T-helper 2 cell treated with Interferon-gamma antibody and Interleukin-4, amounts not matched to agents 100 ng/mL and 5 ng/mL, for 36 hours (primary cell): ENCODE measurements around the gene TRIM66. TPM values are rescaled to one million over a fixed set of nuclear protein-coding genes. Genes with fewer than 3 reads are reported as not detected.
"Not testable (repeated sequence)": the region's sequence is repeated elsewhere in the genome, so short reads cannot be mapped to it uniquely, and the experiment has no call there.

Experiments used
- intact Hi-C: fragments of 100-400 bp; cut with micrococcal nuclease; formaldehyde crosslinking; loops from one replicate; pipeline ENCODE4 v1.15.1; 2023
- total RNA-seq: library from RNA; stranded (reverse); gene quantifications from 2 replicates; pipeline ENCODE4 v1.2.3, GENCODE V29; 2022

The TRIM66 gene
- total RNA-seq, 1 donor from 2014 or later: 14.1 TPM

DNA sequence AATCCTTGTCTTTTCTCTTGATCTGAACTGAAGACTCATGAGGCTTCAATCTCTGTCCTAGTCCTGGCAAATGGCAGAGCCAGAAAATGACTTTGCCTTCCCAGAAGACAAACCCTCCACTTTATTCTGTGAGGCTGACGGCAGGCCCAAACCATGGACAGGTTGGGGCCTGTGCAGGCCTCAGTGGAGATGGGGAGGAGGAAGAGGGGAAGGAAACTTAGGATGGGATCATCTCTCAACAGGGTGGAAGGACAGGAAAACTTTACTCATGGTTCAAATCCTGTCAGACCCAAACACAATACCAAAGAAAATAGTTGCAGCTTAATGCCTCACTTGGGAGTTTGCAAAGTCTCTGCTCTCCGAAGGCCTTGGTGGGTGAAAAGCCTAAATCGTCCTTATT is 10.0 kb upstream of the TRIM66 start:
- intact Hi-C loops: no loop called here

DNA sequence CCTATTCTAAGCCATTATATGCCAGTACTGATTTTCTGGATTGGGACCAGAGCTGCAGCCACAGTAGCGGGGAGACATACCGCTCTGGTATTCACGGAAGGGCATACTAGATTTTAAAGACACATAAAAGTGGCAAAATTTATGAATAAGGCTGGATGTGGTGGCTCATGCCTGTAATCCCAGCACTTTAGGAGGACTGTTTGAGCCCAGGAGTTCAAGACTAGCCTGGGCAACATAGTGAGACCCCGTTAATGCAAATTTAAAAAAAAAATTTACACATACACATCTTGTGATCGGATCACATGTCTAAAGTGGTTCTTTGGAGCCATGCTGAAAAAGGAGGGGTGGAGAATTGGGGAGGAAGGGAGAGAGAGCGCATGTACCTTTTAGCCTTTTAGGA is 9.1 kb upstream of the TRIM66 start:
- intact Hi-C loops: no loop called here

DNA sequence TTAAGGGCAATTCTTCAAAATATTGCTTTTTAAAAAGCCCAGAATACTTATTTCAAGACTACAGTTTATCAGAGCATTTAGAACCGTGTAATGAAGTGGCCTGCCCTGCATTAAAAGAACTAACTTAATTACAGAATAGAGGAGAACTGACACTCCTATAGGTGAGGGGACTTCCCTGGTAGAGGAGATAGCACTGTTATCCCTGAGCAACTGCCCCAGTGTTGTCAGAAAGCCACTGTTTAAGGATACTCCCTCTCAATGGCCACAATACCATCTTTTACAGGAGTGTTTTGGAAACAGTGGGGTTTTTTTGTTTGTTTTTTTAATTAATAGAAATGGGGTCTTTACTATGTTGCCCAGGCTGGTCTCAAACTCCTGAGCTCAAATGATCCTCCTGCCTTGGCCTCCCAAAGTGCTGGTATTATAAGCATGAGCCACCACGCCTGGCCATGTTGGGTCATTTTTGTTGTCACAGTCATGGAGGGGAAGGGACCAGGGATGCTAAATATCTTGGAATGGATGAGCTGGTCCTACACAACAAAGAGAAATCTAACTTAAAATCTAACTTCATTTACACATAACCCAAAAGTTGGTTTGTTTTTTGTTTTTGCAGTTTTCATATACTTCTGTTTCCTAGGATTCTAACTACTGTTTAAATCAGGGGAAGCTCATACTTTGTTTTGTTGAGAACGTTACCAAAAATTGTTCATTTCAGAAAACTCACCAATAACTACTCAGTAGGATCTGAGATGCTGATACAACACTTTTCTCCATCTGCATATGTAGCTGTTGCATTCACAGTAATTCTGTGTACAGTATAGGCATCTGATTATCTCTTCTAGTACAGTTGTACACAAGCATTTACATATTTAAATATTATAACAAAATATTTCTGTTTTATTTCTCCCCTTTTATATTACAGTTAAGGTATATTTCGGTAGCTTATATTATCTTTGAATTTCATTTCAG is 8.2 kb upstream of the TRIM66 start:
- intact Hi-C loops: loop anchor here (1.0 kb wide), 1 partner anchor 8 kb away; the partner anchor contains the start of genes RPL27A and TRIM66

DNA sequence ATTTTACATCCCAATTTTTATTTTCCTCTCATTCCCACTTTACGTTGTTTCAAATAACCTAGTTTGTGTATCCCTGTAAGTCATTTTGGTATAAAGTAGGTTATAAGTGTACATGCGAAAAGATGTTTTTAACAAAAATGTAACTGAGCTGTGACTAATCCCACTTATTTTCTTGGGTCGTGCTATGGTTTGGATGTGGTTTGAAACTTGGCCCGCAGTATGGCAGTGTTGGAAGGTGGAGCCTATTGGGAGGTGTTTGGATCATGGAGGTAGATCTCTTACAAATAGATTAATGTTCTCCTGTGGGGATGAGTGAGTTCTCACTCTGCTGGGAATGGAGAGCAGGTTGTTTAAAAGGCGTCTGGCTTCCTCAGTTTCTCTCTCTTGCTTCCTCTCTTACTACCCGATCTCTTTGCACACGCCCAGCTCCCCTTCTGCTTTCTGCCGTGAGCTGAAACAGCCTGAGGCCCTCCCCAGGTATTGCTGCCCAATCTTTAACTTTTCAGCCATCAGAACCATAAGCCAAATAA is 7.3 kb upstream of the TRIM66 start:
- intact Hi-C loops: loop anchor here (1.0 to 10.0 kb wide), 7 partner anchors 7 to 1175 kb away; partner anchors contain the start of genes NRIP3, PPFIBP2, RPL27A and TRIM66

DNA sequence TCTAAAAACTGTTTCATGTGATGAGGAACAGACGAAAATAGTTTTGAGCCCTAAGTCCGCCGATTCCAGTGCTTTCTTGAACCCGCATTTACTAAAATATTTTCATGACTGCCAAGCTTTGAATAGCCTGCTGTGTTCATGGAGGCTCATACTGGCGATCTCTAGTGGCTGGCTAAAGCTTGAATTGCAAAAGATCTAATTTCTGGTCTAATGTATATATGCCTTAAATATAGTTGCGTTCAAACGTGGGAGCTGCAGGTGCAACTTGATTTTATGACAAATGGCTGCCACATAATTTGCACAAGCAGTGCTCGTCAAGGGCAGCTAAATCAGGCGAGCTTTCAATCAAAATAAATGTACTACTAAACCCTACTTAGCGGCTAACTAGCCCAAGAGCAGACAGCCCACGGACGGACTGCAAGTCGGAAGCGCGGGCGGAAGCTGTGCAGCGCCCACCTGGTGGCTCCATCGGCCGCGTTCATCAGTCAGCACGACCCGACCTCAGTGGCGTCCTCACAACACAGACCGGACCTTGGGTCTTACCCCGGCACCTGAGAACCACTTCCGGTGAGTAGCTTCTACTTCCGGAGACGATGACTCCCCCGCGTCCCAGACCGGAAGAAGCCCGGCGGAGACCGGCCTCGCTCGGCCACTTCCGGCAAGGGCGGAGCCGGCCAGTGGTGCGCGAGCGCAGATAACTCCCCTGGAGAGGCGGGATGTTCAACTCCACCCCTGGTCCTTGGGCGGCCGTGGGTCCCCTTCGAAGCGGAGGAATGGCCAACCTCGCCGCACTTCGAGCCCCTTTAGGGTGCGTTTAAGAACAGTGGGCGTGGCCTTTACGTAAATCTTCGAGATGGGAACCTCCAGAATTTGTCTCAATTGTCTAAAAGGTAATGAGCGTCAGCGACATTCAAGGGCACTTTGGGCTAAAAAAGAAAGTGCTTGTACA is 6.2 kb upstream of the TRIM66 start:
- intact Hi-C loops: loop anchor here (2.0 to 10.0 kb wide), 6 partner anchors 78 to 1174 kb away; partner anchors contain the start of genes NRIP3, PPFIBP2, WEE1 and ZNF143

DNA sequence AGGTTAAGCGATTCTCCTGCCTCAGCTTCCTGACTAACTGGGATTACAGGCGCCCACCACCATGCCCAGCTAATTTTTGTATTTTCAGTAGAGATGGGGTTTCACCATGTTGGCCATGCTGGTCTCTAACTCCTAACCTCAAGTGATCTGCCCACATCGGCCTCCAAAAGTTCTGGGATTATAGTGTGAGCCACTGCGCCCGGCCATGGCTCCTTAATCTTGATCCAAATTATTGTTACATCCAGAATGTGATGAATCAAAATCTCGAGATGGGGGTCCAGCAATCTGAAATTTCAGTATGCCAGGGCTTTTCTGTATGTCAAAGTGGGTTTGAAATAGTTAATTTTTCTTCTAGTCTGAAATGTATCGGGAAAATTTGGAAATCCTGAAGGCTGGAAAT is 3.9 kb upstream of the TRIM66 start:
- intact Hi-C loops: loop anchor here (5.0 to 10.0 kb wide), 3 partner anchors 316 to 1172 kb away; partner anchors contain the start of genes NRIP3, PPFIBP2 and WEE1

DNA sequence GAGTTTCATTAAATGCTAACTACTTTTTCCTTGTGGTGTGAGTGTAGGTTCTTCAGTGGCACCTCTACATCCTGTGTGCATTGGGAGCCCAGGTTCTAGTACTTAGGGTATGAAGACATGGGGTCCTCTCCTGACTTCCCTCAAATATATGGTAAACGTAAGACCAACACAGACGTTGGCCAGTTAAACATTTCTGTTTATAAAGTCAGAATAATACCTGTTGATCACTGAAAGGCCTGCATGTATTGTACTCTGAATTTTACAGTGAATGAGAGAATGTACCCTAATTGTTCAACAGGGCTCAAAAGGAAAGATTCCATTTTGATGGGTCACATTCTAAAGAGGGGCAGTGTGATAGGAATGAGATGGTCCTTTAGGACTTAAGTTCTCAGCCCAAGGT is 3.4 kb upstream of the TRIM66 start:
- intact Hi-C loops: loop anchor here (5.0 to 10.0 kb wide), 3 partner anchors 316 to 1171 kb away; partner anchors contain the start of genes NRIP3, PPFIBP2 and WEE1

DNA sequence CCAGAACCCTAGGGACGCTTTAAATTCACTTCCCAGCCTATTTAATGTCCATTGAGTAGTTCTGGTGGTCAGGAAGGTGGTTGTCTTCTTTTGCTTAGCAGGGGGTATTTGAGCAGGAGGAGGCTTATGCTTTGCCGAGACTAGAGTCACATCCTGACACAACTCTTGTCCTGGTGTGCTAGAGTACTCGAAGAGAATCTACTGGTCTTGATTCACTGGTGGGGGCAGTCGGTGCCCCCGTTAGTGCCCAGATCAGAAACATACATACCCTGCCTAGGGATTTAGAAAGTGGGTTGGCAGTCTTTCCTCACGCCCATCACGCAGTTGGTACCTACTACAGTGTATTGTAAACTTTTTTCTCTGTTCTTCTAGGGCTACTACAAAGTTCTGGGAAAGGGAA is 2.8 kb upstream of the TRIM66 start:
- intact Hi-C loops: loop anchor here (5.0 to 10.0 kb wide), 3 partner anchors 317 to 1171 kb away; partner anchors contain the start of genes NRIP3, PPFIBP2 and WEE1

DNA sequence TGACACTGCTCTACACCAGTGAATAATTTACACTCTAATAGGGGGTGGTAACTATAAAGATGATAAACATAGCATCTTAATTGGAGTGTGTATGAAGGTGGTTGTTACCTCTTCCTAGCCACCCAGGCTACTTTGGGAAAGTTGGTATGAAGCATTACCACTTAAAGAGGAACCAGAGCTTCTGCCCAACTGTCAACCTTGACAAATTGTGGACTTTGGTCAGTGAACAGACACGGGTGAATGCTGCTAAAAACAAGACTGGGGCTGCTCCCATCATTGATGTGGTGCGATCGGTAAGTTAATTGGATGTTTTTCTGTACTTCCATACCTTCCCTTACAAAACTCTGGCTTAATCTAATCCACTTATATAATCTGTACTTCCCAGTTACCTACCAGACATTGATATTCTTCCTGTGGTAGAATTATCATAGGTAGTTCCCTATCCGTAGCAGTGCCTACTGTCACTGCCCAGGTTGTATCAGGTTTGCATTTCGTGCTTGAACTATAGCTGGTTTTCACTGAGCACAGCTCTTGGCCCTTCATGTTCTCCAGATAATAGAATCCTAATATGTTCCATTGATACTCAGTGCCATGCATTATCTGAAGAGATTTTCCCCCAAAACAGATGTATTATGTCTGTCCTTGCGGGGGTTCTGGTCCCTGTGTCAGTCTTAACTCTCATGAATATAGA is 2.3 kb upstream of the TRIM66 start:
- intact Hi-C loops: loop anchor here (5.0 to 10.0 kb wide), 4 partner anchors 82 to 1170 kb away; partner anchors contain the start of genes NRIP3, PPFIBP2 and WEE1

DNA sequence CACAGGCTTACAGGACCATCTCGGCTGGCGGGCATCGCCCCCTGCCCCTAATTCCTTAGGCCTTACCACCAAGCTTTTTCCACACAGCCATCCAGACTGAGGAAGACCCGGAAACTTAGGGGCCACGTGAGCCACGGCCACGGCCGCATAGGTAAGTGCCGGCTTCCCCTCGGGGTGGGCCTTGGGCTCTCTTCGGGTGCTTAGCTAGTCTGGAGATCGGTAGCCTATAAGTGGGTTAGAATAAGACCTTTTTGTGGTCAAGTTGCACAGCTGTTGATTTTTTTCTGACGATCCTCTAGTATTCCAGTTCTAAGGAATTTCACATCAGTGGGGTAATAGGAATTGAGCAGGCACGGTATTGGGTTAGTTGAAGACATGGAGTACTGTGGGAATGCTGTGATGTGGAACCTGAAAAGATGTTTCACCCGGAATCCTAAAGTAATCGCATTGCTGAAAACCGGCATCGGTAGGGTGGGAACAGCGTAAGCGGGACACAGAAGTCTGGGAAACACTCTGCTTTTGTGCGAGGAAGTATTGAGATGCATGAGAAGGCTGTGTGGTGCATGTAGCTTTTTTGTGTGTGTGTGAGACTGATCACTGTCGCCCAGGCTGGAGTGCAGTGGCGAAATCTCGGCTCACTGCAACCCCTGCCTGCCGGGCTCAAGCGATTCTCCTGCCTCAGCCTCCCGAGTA is 796 bp upstream of the TRIM66 start:
- intact Hi-C loops: loop anchor here (2.0 to 10.0 kb wide), 6 partner anchors 81 to 1168 kb away; partner anchors contain the start of genes EIF3F, PPFIBP2, TMEM41B and WEE1

DNA sequence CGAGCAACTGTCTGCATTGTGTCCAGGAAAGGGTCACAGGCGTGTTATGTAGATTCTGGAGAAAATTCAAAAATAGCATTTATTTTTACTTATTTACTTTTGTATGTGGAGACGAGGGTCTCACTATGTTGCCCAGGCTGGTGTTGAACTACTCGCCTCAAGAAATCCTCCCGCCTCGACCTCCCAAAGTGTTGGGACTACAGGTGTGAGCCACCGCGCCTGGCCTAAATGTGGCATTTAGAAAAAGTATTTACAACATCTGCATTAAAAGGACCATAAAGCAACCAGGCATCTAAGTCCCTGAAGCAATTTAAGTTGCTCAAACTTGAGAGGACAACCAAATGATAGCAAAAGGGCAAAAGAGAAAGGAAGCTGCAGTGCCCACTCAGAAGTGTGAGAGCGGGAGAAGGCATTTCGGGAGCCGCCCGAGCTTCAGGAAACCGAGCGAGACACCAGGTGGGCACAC is 595 bp downstream of the TRIM66 start:
- intact Hi-C loops: loop anchor here (1.0 to 10.0 kb wide), 10 partner anchors 8 to 1167 kb away; partner anchors contain the start of genes AKIP1, EIF3F, PPFIBP2 and TMEM41B

DNA sequence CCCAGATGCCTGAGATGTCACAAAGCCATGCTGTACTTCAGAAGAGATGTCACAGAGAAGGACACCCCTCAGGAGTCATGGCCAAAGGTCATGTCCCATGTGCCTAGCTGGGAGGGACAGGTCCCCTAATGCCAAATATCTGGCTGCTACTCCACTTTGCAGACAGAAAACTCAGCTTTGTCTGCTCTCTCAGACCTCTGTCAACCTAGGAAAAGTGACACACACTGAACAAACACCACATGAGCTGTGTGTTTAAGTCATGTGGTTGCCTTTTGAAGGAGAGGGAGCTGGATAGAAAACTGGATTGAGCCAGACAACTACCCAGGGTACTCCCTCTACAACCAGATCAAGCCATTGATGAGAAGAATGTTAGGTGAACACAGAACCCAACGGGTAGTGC is 3.5 kb downstream of the TRIM66 start:
- intact Hi-C loops: no loop called here

DNA sequence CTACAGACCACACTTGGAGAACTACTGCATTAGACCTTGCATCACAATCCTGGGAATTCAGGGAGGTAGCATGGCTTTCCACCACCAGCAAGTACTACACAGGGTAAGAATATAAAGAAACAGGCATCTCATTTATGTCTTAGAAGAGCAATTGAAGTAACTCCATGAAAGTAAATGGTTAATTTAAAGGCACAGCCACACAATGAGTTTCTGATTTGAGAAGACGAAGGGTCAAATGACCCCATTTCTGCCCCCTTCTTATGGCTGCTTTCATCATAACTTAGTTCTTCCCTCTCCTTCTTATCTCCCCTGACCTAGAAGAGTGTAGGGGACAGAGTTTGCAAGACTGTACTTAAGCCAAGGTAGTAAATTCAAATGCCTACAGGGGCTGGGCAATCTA is 6.0 kb downstream of the TRIM66 start:
- intact Hi-C loops: no loop called here

DNA sequence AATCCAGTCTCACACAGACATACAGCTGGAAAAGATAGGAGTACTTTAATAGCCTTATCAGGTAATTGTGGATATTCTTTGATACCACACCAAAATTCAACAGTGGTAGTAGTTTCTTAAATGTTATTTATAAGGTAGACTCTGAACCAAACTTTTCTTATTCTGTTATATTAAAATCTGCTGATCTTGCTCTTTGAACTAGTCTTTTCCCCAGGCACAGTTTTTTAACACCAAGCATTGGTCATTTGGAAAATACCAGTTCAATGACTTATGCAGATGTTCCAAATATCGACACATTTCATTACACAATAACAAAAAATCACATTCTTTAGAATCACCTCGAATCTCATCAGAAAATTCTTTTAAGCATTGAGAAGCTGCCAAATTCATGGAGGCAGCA is 7.6 kb downstream of the TRIM66 start:
- intact Hi-C loops: no loop called here

DNA sequence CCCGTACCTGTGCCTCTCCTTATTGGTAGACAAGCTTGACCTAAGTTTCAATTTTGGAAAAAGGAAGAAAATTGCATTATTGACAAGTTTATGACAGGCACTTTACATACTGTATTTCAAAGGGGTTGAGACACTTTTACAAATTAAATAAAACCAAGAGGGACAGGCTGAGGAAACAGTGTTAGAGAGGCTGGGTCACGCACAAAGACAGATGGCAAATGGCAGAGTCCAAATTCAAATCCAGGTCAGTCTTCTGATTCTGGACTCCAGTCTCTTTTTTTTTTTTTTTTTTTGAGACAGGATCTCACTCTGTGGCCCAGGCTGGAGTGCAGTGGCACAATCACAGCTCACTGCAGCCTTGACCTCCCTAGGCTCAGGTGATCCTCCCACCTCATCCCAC is 10.1 kb downstream of the TRIM66 start:
- intact Hi-C loops: no loop called here

DNA sequence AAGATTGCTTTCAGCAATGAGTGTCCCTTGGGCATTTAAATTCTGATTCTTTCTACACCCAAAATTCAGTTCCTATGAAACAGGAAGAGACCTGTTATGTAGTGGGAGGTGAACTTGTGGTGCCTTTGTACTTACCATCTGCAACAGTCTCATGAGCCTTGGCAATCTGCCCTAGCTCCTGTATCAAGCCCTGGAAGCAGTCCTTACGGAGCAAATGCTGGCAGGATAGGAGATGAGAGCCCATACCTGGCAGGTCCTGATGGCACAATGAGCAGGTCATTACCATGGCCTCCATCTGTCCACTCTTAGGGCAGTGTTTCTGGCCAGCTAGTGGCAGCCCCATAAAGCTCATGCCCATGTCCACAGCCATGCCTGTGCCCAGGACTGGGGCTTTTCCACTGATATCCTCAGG is 10.8 kb downstream of the TRIM66 start:
- intact Hi-C loops: no loop called here

DNA sequence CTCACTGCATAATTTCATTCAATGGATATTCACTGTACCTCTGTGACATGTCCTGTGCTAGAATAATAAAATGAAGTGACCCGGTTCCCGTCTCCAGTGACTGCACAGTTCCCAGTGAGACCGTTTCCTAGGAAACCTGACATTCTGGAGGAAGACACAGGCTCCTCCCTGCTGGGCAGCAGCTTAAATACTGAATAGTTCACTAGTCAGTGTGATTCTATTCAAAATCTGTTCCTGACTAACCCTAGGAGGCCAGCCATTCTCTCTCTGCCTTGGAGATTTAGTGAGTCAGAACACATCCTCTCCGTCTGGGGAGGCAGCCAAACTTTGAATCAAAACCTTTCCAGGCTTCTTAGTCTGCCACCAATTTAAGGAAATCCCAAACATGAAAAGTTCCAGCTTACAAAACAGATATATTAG is 11.3 kb downstream of the TRIM66 start:
- intact Hi-C loops: no loop called here

DNA sequence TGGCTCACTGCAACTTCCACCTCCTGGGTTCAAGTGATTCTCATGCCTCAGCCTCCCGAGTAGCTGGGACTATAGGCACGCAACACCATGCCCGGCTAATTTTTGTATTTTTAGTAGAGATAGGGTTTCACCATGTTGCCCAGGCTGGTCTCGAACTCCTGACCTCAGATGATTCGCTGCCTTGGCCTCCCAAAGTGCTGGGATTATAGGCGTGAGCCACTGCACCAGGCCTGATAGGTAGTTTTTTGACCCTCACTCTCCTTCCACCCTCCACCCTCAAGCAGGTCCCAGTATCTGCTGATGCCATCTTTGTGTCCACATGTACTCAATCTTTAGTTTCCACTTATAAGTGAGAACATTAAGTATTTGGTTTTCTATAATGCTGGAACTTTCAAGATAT is 12.4 kb downstream of the TRIM66 start:
- intact Hi-C loops: not testable (repeated sequence)

DNA sequence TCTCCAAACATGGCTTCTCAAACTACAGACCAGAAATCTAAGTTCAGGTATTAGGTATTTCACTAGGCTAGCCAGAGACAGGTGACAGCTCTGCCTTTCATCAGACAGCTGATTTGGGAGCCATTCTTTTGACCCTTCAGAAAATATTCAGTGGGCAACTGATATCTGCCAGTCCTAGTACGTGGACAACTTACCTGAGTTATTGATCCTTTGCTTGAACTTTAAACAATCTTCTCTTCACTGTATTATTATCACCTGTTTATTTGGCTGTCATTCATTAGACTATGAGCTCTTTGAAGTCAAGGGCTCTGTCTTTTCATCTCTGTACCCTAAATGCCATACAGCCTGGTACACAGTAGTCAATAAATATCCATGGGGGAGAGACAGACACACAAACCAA is 17.2 kb downstream of the TRIM66 start:
- intact Hi-C loops: no loop called here
